GM23248 (cell line): ENCODE measurements around the gene CHRNA3.

Experiments
- EZH2 ChIP-seq: fragments of 200-600 bp; sonication (generic); IDR thresholded peaks from 2 replicates; pipeline ENCODE4 v1.6.1; 2018; ENCODE audit warnings: antibody characterized with exemption, mild to moderate bottlenecking; ENCODE audit not compliant: insufficient read depth, poor library complexity, severe bottlenecking
- EZH2phosphoT487 ChIP-seq: fragments of 200-600 bp; sonication (generic); IDR thresholded peaks from 2 replicates; pipeline ENCODE4 v1.6.1; 2018; ENCODE audit warnings: antibody characterized with exemption, moderate library complexity, mild to moderate bottlenecking, low read depth; ENCODE audit not compliant: insufficient read depth

- TF ChIP-seq EZH2 (no peak), EZH2phosphoT487 (no peak)
Observed at GRCh38 chr15:78624651-78625590, 4.1 kb upstream of the CHRNA3 start.
